Left lung (tissue), 10 donors: ENCODE data around the gene RNF40. TPM values are rescaled to one million over a fixed set of nuclear protein-coding genes. Genes with fewer than 3 reads are reported as not detected.

ENCODE experiments used
- ATAC-seq: fragments of 200-7000 bp; cut with Tn5 transposase; one replicate; pipeline ENCODE4 v1.9.1; 2020; ENCODE audit warnings: moderate library complexity
- DNase-seq, 4 donors: peaks; one replicate each; pipeline ENCODE4 v3.0.0-alpha.2; 2013 to 2020
- H3K27ac ChIP-seq, 2 donors: fragments of 200-600 bp; sonication (generic) in 1 of 2; one replicate each; pipeline versions ENCODE4 v1.5.0 to v1.8.0; 2020 to 2021
- H3K27me3 ChIP-seq, 2 donors: fragments of 200-600 bp; sonication (generic) in 1 of 2; one replicate each; pipeline versions ENCODE4 v1.5.0 to v1.8.0; 2020 to 2021
- H3K36me3 ChIP-seq, 2 donors: fragments of 200-600 bp; sonication (generic) in 1 of 2; one replicate each; pipeline versions ENCODE4 v1.5.0 to v1.8.0; 2020 to 2021
- H3K4me1 ChIP-seq, 2 donors: fragments of 200-600 bp; one replicate each; pipeline ENCODE4 v1.8.0; 2021
- H3K4me3 ChIP-seq, 2 donors: fragments of 200-600 bp; sonication (generic) in 1 of 2; one replicate each; pipeline versions ENCODE4 v1.5.0 to v1.8.0; 2020 to 2021; ENCODE audit warnings: mild to moderate bottlenecking in 1 of 2
- H3K9me3 ChIP-seq, 2 donors: fragments of 200-600 bp; sonication (generic) in 1 of 2; one replicate each; pipeline versions ENCODE4 v1.5.0 to v1.8.0; 2020 to 2021
- CTCF ChIP-seq, 2 donors: fragments of 200-600 bp; sonication (generic) in 1 of 2; IDR thresholded peaks; one replicate each; pipeline versions ENCODE4 v1.5.0 to v1.8.0; 2021; ENCODE audit warnings: antibody characterized with exemption in 2 of 2
- intact Hi-C, 2 donors: fragments of 100-400 bp; cut with DNase I; formaldehyde crosslinking; loops; one replicate each; pipeline versions ENCODE4 v1.11.2 to v1.14.2; 2022
- polyA plus RNA-seq, 6 donors: library from polyadenylated mRNA; unstranded; fragments of 120-200 nt; gene quantifications; one replicate each; pipeline ENCODE4 v1.2.1, GENCODE V29; 2013; ENCODE audit not compliant: insufficient read length in 6 of 6
- total RNA-seq, 2 donors: library from RNA; stranded (reverse); fragmentation: NEBNext Ultra II Directional; extraction: Animal tissue kit (Norgen Biotek cat#: 25700); gene quantifications; one replicate each; pipeline ENCODE4 v1.2.1, GENCODE V29; 2021
- donor health status: DM: no; HTN: yes; CAD: no.
- donor health status: DM: no; HTN: no; CAD: no.

The RNF40 gene
- total and polyA plus RNA-seq, 8 donors: 87.8 to 116 (median 98.9) TPM

- peaks cover 0 to 34% of the 10 kb centered on the region in 2 donors for H3K4me1 ChIP-seq
- no peak for TF ChIP-seq CTCF (IDR thresholded peaks at IDR 0.05)
- H3K4me3 ChIP-seq: peak within 1 kb of the TSS; percentile 79 to 86
- H3K9me3 ChIP-seq: no peaks in the 10 kb centered on the region
- H3K36me3 ChIP-seq: peaks cover 0 to 23% of the 10 kb centered on the region in 2 donors
- intact Hi-C loops: no loop called here
- peak in 3 of 4 donors; percentile 68 to 83 (median 81) for DNase-seq
- H3K27ac ChIP-seq: peak within 1 kb of the TSS; percentile 73 to 86
- H3K27me3 ChIP-seq: no peaks in the 10 kb centered on the region
- peak; percentile 92 for ATAC-seq
Observed at GRCh38 chr16:30786936-30787612, 25.0 kb downstream of the RNF40 start, which contains the start of gene ZNF629. TSS of gene ZNF629 (minus strand) at chr16:30787205. CDS start at chr16:30784482, 2,723 bp downstream.

- H3K9me3 ChIP-seq: no peaks in the 10 kb centered on the region
- ATAC-seq (no peak), DNase-seq (no peak)
- H3K4me1 ChIP-seq: peaks cover 0 to 34% of the 10 kb centered on the region in 2 donors
- peak overlapping the region; percentile 73 to 86 for H3K27ac ChIP-seq
- no peaks in the 10 kb centered on the region for H3K27me3 ChIP-seq
- intact Hi-C loops: no loop called here
- peaks cover 0 to 16% of the 10 kb centered on the region in 2 donors for H3K36me3 ChIP-seq
- peak overlapping the region; percentile 79 to 86 for H3K4me3 ChIP-seq
- no peak for TF ChIP-seq CTCF (IDR thresholded peaks at IDR 0.05)
Observed at GRCh38 chr16:30787613-30788378, 25.7 kb downstream of the RNF40 start.

GRCh38 chr16:30793508-30794069 lies 31.5 kb downstream of the RNF40 start:
- Histone ChIP-seq H3K27me3 (no peaks in the 10 kb centered on the region), H3K4me1 (peaks cover 0 to 1% of the 10 kb centered on the region in 2 donors), H3K27ac (no peak overlapping the region), H3K36me3 (no peaks in the 10 kb centered on the region), H3K4me3 (no peak overlapping the region), H3K9me3 (no peaks in the 10 kb centered on the region)
- ATAC-seq (no peak), DNase-seq (no peak)
- intact Hi-C loops: no loop called here
- no peak for TF ChIP-seq CTCF (IDR thresholded peaks at IDR 0.05)

GRCh38 chr16:30794634-30795033 lies 32.5 kb downstream of the RNF40 start:
- Histone ChIP-seq H3K4me1 (no peaks in the 10 kb centered on the region), H3K27ac (no peak overlapping the region), H3K9me3 (no peaks in the 10 kb centered on the region), H3K27me3 (no peaks in the 10 kb centered on the region), H3K36me3 (no peaks in the 10 kb centered on the region), H3K4me3 (no peak overlapping the region)
- intact Hi-C loops: no loop called here
- DNase-seq: no peak
- no peak for ATAC-seq
- no peak for TF ChIP-seq CTCF (IDR thresholded peaks at IDR 0.05)
